ENCODE measurements around the gene SORCS1. TPM values are rescaled to one million over a fixed set of nuclear protein-coding genes. Genes with fewer than 3 reads are reported as not detected.

The SORCS1 gene
- total RNA-seq, 1 experiment from 2014 or later = not detected

- ChIA-PET CTCF (no interaction called here), POLR2A (ENCODE audit: unreplicated experiment) (no interaction called here)
- H3K79me2 ChIP-seq (ENCODE audit: low read depth) = no peaks in the 10 kb centered on the region
- no peak overlapping the region for H2AFZ ChIP-seq
- no peak overlapping the region for H3K4me3 ChIP-seq
- H3K9me3 ChIP-seq (ENCODE audit: insufficient read depth, low read depth) = no peaks in the 10 kb centered on the region
- H3K9me2 ChIP-seq (ENCODE audit: insufficient read depth) = no peaks in the 10 kb centered on the region
- no peak overlapping the region for H3K4me2 ChIP-seq
- H4K20me1 ChIP-seq (ENCODE audit: insufficient read depth) = no peaks in the 10 kb centered on the region
- no peak for DNase-seq
- BruUV-seq (replicated peaks) = no TSS peak
- H3K4me1 ChIP-seq (replicated peaks; ENCODE audit: insufficient read depth) = no peaks in the 10 kb centered on the region
- no peaks in the 10 kb centered on the region for H3K27me3 ChIP-seq (ENCODE audit: insufficient read depth, low read depth)
- no peaks in the 10 kb centered on the region for H3K36me3 ChIP-seq (ENCODE audit: low read depth)
- TF ChIP-seq EZH2 (IDR thresholded peaks at IDR 0.05; ENCODE audit: low read depth) = no peak
- TF ChIP-seq, protein P1, sequence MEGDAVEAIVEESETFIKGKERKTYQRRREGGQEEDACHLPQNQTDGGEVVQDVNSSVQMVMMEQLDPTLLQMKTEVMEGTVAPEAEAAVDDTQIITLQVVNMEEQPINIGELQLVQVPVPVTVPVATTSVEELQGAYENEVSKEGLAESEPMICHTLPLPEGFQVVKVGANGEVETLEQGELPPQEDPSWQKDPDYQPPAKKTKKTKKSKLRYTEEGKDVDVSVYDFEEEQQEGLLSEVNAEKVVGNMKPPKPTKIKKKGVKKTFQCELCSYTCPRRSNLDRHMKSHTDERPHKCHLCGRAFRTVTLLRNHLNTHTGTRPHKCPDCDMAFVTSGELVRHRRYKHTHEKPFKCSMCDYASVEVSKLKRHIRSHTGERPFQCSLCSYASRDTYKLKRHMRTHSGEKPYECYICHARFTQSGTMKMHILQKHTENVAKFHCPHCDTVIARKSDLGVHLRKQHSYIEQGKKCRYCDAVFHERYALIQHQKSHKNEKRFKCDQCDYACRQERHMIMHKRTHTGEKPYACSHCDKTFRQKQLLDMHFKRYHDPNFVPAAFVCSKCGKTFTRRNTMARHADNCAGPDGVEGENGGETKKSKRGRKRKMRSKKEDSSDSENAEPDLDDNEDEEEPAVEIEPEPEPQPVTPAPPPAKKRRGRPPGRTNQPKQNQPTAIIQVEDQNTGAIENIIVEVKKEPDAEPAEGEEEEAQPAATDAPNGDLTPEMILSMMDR (conservative IDR thresholded peaks at IDR 0.05) = no peak
- H3K27ac ChIP-seq = no peak overlapping the region
- intact Hi-C loops (cut with micrococcal nuclease; ENCODE audit: unreplicated experiment) = no loop called here
- no peaks in the 10 kb centered on the region for H3F3A ChIP-seq (ENCODE audit: insufficient read depth, low read depth)
Measured at GRCh38 chr10:106751091-106751490, 413.4 kb downstream of the SORCS1 start.

GRCh38 chr10:106746868-106747267 is 417.6 kb downstream of the SORCS1 start:
- Histone ChIP-seq H3K4me2 (no peak overlapping the region), H4K20me1 (ENCODE audit: insufficient read depth) (no peaks in the 10 kb centered on the region), H3K79me2 (ENCODE audit: low read depth) (no peaks in the 10 kb centered on the region), H3K4me3 (no peak overlapping the region), H3K27me3 (ENCODE audit: insufficient read depth, low read depth) (no peaks in the 10 kb centered on the region), H3K9me2 (ENCODE audit: insufficient read depth) (no peaks in the 10 kb centered on the region), H3K4me1 (replicated peaks; ENCODE audit: insufficient read depth) (no peaks in the 10 kb centered on the region), H2AFZ (no peak overlapping the region), H3K36me3 (ENCODE audit: low read depth) (no peaks in the 10 kb centered on the region), H3K27ac (no peak overlapping the region), H3K9me3 (ENCODE audit: insufficient read depth, low read depth) (no peaks in the 10 kb centered on the region), H3F3A (ENCODE audit: insufficient read depth, low read depth) (no peaks in the 10 kb centered on the region)
- ChIA-PET POLR2A (ENCODE audit: unreplicated experiment) (no interaction called here), CTCF (no interaction called here)
- no peak for DNase-seq
- intact Hi-C loops (cut with micrococcal nuclease; ENCODE audit: unreplicated experiment) = no loop called here
- TF ChIP-seq, protein P1 (conservative IDR thresholded peaks at IDR 0.05) = no peak
- TF ChIP-seq EZH2 (IDR thresholded peaks at IDR 0.05; ENCODE audit: low read depth) = no peak
- BruUV-seq (replicated peaks) = no TSS peak

- no peaks in the 10 kb centered on the region for H3K4me1 ChIP-seq (replicated peaks; ENCODE audit: insufficient read depth)
- H3K27me3 ChIP-seq (ENCODE audit: insufficient read depth, low read depth) = no peaks in the 10 kb centered on the region
- no peak for DNase-seq
- no peaks in the 10 kb centered on the region for H3F3A ChIP-seq (ENCODE audit: insufficient read depth, low read depth)
- POLR2A ChIA-PET (ENCODE audit: unreplicated experiment) = no interaction called here
- no peaks in the 10 kb centered on the region for H4K20me1 ChIP-seq (ENCODE audit: insufficient read depth)
- BruUV-seq (replicated peaks) = no TSS peak
- no peak overlapping the region for H3K27ac ChIP-seq
- intact Hi-C loops (cut with micrococcal nuclease; ENCODE audit: unreplicated experiment) = no loop called here
- no peaks in the 10 kb centered on the region for H3K36me3 ChIP-seq (ENCODE audit: low read depth)
- no peaks in the 10 kb centered on the region for H3K9me2 ChIP-seq (ENCODE audit: insufficient read depth)
- H2AFZ ChIP-seq = no peak overlapping the region
- no peak overlapping the region for H3K4me2 ChIP-seq
- TF ChIP-seq, protein P1 (conservative IDR thresholded peaks at IDR 0.05) = no peak
- no peak for TF ChIP-seq EZH2 (IDR thresholded peaks at IDR 0.05; ENCODE audit: low read depth)
- CTCF ChIA-PET = no interaction called here
- H3K79me2 ChIP-seq (ENCODE audit: low read depth) = no peaks in the 10 kb centered on the region
- H3K4me3 ChIP-seq = no peak overlapping the region
- H3K9me3 ChIP-seq (ENCODE audit: insufficient read depth, low read depth) = no peaks in the 10 kb centered on the region
Measured at GRCh38 chr10:106741006-106741530, 423.4 kb downstream of the SORCS1 start.

All from PC-9 (cell line).